Endothelial cell (in vitro differentiated cells): Measurements from ENCODE around the gene CCDC158. TPM values are rescaled to one million over a fixed set of nuclear protein-coding genes. Genes with fewer than 3 reads are reported as not detected.
A peak's percentile ranks its signal among the peaks of the same experiment; 100 is the strongest.

ENCODE experiments used
- DNase-seq: peaks from one replicate; pipeline ENCODE4 v3.0.0; 2021; ENCODE audit warnings: low spot score
- H3K27ac Mint-ChIP-seq: one replicate; pipeline ENCODE4 v1.8.0; 2021; ENCODE audit warnings: mixed read lengths, inconsistent platforms; ENCODE audit not compliant: unreplicated experiment
- H3K27me3 Mint-ChIP-seq: one replicate; pipeline ENCODE4 v1.8.0; 2021; ENCODE audit warnings: mild to moderate bottlenecking, moderate library complexity, mixed read lengths, inconsistent platforms; ENCODE audit not compliant: unreplicated experiment
- H3K36me3 Mint-ChIP-seq: one replicate; pipeline ENCODE4 v1.8.0; 2021; ENCODE audit warnings: mild to moderate bottlenecking, low read depth, mixed read lengths, inconsistent platforms; ENCODE audit not compliant: unreplicated experiment
- H3K4me1 Mint-ChIP-seq: one replicate; pipeline ENCODE4 v1.8.0; 2021; ENCODE audit warnings: mild to moderate bottlenecking, mixed read lengths, inconsistent platforms; ENCODE audit not compliant: unreplicated experiment
- H3K4me3 Mint-ChIP-seq: one replicate; pipeline ENCODE4 v1.8.0; 2021; ENCODE audit warnings: mild to moderate bottlenecking, mixed read lengths, inconsistent platforms; ENCODE audit not compliant: unreplicated experiment
- H3K9me3 Mint-ChIP-seq: one replicate; pipeline ENCODE4 v1.8.0; 2021; ENCODE audit warnings: mixed read lengths, inconsistent platforms; ENCODE audit not compliant: unreplicated experiment
- CTCF ChIP-seq: fragments of 200-600 bp; sonication (generic); IDR thresholded peaks from one replicate; pipeline ENCODE4 v1.5.0; 2021; ENCODE audit warnings: antibody characterized with exemption; ENCODE audit not compliant: unreplicated experiment
- total RNA-seq: library from RNA; stranded (reverse); fragmentation: NEBNext Ultra II Directional; extraction: Animal tissue kit (Norgen Biotek cat#: 25700); gene quantifications from one replicate; pipeline ENCODE4 v1.2.1, GENCODE V29; 2021; ENCODE audit not compliant: unreplicated experiment

The CCDC158 gene
- total RNA-seq, 1 donor from 2014 or later, result not detected

- TF ChIP-seq CTCF, result no peak
- Mint-ChIP-seq H3K4me3 (no peak overlapping the region), H3K36me3 (no peaks in the 10 kb centered on the region), H3K27ac (no peak overlapping the region), H3K9me3 (no peaks in the 10 kb centered on the region), H3K27me3 (no peaks in the 10 kb centered on the region), H3K4me1 (no peaks in the 10 kb centered on the region)
- no peak for DNase-seq
Measured at GRCh38 chr4:76381986-76382385, 39.0 kb downstream of the CCDC158 start.

GRCh38 chr4:76380561-76380960 lies 40.4 kb downstream of the CCDC158 start:
- no peaks in the 10 kb centered on the region for H3K36me3 Mint-ChIP-seq
- no peaks in the 10 kb centered on the region for H3K9me3 Mint-ChIP-seq
- no peaks in the 10 kb centered on the region for H3K27me3 Mint-ChIP-seq
- TF ChIP-seq CTCF, result no peak
- H3K4me1 Mint-ChIP-seq, result no peaks in the 10 kb centered on the region
- H3K4me3 Mint-ChIP-seq, result no peak overlapping the region
- DNase-seq, result no peak
- no peak overlapping the region for H3K27ac Mint-ChIP-seq

GRCh38 chr4:76377911-76378310 lies 43.0 kb downstream of the CCDC158 start:
- TF ChIP-seq CTCF, result peak; percentile 72
- no peaks in the 10 kb centered on the region for H3K27me3 Mint-ChIP-seq
- no peak overlapping the region for H3K27ac Mint-ChIP-seq
- DNase-seq, result peak; percentile 61
- no peaks in the 10 kb centered on the region for H3K9me3 Mint-ChIP-seq
- no peak overlapping the region for H3K4me3 Mint-ChIP-seq
- H3K4me1 Mint-ChIP-seq, result no peaks in the 10 kb centered on the region
- H3K36me3 Mint-ChIP-seq, result no peaks in the 10 kb centered on the region

- H3K27me3 Mint-ChIP-seq, result no peaks in the 10 kb centered on the region
- no peak for DNase-seq
- no peaks in the 10 kb centered on the region for H3K4me1 Mint-ChIP-seq
- H3K9me3 Mint-ChIP-seq, result no peaks in the 10 kb centered on the region
- no peak overlapping the region for H3K4me3 Mint-ChIP-seq
- TF ChIP-seq CTCF, result no peak
- H3K36me3 Mint-ChIP-seq, result no peaks in the 10 kb centered on the region
- no peak overlapping the region for H3K27ac Mint-ChIP-seq
Measured at GRCh38 chr4:76377481-76377901, 43.5 kb downstream of the CCDC158 start.

- H3K4me1 Mint-ChIP-seq, result no peaks in the 10 kb centered on the region
- no peak for TF ChIP-seq CTCF
- DNase-seq, result no peak
- H3K9me3 Mint-ChIP-seq, result no peaks in the 10 kb centered on the region
- no peaks in the 10 kb centered on the region for H3K36me3 Mint-ChIP-seq
- no peaks in the 10 kb centered on the region for H3K27me3 Mint-ChIP-seq
- H3K4me3 Mint-ChIP-seq, result no peak overlapping the region
- no peak overlapping the region for H3K27ac Mint-ChIP-seq
Measured at GRCh38 chr4:76376534-76376933, 44.4 kb downstream of the CCDC158 start.
